ENCODE results near the gene HNRNPD. TPM values are rescaled to one million over a fixed set of nuclear protein-coding genes. Genes with fewer than 3 reads are reported as not detected.
"Not testable (repeated sequence)": the region's sequence is repeated elsewhere in the genome, so short reads cannot be mapped to it uniquely, and the experiment has no call there.

HNRNPD gene
- total RNA-seq, 1 donor from 2014 or later: 353 TPM

DNA sequence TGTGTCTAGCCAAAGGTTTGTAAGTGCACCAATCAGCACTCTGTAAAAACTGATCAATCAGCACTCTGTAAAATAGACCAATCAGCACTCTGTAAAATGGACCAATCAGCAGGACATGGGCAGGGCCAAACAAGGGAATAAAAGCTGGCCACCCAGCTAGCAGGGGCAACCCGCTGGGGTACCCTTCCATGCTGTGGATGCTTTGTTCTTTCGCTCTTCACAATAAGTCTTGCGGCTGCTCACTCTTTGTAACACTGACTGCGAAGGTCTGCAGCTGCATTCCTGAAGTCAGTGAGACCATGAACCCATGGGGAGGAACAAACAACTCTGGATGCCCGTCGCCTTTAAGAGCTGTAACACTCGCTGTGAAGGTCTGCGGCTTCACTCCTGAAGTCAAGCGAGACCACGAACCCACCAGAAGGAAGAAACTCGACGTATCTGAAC lies 42.2 kb upstream of the HNRNPD start:
- DNase-seq (ENCODE audit: low spot score): no peak
- Mint-ChIP-seq H3K27me3 (ENCODE audit: unreplicated experiment) (no peaks in the 10 kb centered on the region), H3K9me3 (ENCODE audit: unreplicated experiment) (no peaks in the 10 kb centered on the region), H3K4me3 (ENCODE audit: unreplicated experiment) (no peak overlapping the region), H3K36me3 (ENCODE audit: low read depth, unreplicated experiment) (no peaks in the 10 kb centered on the region), H3K4me1 (ENCODE audit: unreplicated experiment) (no peaks in the 10 kb centered on the region), H3K27ac (ENCODE audit: unreplicated experiment) (no peak overlapping the region)
- TF ChIP-seq, protein P1, sequence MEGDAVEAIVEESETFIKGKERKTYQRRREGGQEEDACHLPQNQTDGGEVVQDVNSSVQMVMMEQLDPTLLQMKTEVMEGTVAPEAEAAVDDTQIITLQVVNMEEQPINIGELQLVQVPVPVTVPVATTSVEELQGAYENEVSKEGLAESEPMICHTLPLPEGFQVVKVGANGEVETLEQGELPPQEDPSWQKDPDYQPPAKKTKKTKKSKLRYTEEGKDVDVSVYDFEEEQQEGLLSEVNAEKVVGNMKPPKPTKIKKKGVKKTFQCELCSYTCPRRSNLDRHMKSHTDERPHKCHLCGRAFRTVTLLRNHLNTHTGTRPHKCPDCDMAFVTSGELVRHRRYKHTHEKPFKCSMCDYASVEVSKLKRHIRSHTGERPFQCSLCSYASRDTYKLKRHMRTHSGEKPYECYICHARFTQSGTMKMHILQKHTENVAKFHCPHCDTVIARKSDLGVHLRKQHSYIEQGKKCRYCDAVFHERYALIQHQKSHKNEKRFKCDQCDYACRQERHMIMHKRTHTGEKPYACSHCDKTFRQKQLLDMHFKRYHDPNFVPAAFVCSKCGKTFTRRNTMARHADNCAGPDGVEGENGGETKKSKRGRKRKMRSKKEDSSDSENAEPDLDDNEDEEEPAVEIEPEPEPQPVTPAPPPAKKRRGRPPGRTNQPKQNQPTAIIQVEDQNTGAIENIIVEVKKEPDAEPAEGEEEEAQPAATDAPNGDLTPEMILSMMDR (IDR thresholded peaks at IDR 0.05; ENCODE audit: unreplicated experiment): no peak

DNA sequence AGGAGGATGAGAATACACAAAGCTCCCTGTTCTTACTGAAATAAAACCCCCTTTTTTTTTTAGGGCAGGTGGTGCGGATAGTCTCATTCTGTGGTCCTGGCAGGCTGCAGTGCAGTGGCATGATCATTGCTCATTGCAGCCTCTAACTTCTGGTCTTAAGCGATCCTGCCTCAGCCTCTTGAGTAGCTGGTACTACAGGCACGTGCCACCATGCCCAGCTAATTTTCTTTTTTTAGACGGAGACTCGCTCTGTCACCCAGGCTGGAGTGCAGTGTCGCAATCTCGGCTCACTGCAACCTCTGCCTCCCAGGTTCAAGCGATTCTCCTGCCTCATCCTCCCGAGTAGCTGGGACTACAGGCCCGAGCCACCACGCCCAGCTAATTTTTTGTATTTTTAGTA lies 41.3 kb upstream of the HNRNPD start:
- H3K4me1 Mint-ChIP-seq (ENCODE audit: unreplicated experiment); H3K27me3 Mint-ChIP-seq (ENCODE audit: unreplicated experiment); H3K36me3 Mint-ChIP-seq (ENCODE audit: low read depth, unreplicated experiment); H3K4me3 Mint-ChIP-seq (ENCODE audit: unreplicated experiment); DNase-seq (ENCODE audit: low spot score); H3K9me3 Mint-ChIP-seq (ENCODE audit: unreplicated experiment); H3K27ac Mint-ChIP-seq (ENCODE audit: unreplicated experiment): not testable (repeated sequence)

DNA sequence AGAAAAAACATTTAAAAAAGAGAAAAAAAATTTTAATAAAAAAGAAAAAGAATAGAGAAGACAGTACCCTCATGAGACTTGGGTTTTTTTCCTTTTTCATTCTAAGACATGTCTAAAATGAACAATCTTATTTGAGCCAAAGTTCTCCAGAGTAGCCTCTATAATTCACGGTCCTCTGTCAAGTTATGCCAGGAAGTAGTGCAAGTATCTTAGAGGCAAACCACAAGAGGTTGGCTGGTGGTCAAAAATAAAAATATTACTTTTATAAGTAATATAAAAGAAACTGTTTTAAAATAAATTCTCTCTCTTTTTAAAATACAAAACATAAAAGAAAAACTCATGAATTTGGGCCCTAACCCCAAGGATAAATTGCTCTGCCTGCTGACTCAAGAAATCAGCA lies 29.9 kb upstream of the HNRNPD start:
- H3K4me3 Mint-ChIP-seq (ENCODE audit: unreplicated experiment): no peak overlapping the region
- H3K27ac Mint-ChIP-seq (ENCODE audit: unreplicated experiment): no peak overlapping the region
- H3K4me1 Mint-ChIP-seq (ENCODE audit: unreplicated experiment): no peaks in the 10 kb centered on the region
- DNase-seq (ENCODE audit: low spot score): no peak
- no peaks in the 10 kb centered on the region for H3K9me3 Mint-ChIP-seq (ENCODE audit: unreplicated experiment)
- H3K27me3 Mint-ChIP-seq (ENCODE audit: unreplicated experiment): peaks cover 2% of the 10 kb centered on the region
- TF ChIP-seq, protein P1 (IDR thresholded peaks at IDR 0.05; ENCODE audit: unreplicated experiment): no peak
- no peaks in the 10 kb centered on the region for H3K36me3 Mint-ChIP-seq (ENCODE audit: low read depth, unreplicated experiment)

DNA sequence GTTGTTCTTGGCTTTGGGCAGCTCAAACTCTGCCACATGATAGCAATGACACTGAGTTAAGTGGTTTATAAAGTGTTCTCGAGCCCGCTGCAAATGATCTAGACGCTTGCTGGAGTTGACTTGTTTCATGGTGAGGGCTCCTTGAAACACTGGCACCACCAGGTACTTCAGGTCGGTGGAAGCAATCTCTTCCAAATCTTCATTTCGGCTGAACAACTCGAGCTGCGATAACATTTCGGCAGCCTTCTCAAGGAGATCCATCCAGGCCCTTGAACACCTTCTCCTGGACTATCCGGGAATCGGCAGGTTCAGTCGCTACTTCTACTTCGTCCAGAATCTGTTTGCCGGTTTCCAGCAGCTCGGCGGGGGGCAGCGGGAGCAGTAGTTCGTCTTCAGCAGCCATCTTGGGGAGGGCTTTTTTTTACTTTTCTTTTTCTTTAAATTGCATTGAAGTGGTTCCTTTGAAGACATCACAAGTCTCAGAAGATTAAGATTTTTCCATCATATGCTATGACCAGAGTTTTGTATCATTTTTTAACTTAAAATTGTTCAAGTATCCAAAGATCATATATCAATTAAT lies 28.5 kb upstream of the HNRNPD start:
- Mint-ChIP-seq H3K27ac (ENCODE audit: unreplicated experiment) (no peak overlapping the region), H3K4me3 (ENCODE audit: unreplicated experiment) (no peak overlapping the region), H3K36me3 (ENCODE audit: low read depth, unreplicated experiment) (no peaks in the 10 kb centered on the region), H3K27me3 (ENCODE audit: unreplicated experiment) (peaks cover 2% of the 10 kb centered on the region), H3K9me3 (ENCODE audit: unreplicated experiment) (no peaks in the 10 kb centered on the region), H3K4me1 (ENCODE audit: unreplicated experiment) (no peaks in the 10 kb centered on the region)
- DNase-seq (ENCODE audit: low spot score): no peak
- TF ChIP-seq, protein P1 (IDR thresholded peaks at IDR 0.05; ENCODE audit: unreplicated experiment): no peak

DNA sequence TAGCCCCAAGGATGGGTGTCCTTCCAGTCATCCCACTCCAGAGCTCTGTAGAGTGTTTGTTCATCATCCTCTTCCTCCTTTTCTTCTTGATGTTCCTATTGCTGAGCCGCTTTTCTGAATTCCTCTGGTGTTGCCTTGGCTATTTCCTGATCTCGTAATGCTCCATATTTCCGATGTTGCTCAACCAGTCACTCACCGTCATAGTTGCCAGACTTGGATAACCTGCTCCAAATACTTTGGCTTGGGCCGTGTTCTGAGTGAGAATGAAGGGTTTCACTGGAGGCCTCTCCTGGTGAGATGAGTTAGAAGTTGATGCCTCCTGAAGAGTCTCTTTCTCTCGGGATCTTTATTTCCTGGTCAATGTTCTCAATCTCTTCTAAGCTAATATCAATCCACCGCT lies 27.8 kb upstream of the HNRNPD start:
- Mint-ChIP-seq H3K27me3 (ENCODE audit: unreplicated experiment) (peaks cover 2% of the 10 kb centered on the region), H3K27ac (ENCODE audit: unreplicated experiment) (no peak overlapping the region), H3K4me1 (ENCODE audit: unreplicated experiment) (no peaks in the 10 kb centered on the region), H3K4me3 (ENCODE audit: unreplicated experiment) (no peak overlapping the region), H3K9me3 (ENCODE audit: unreplicated experiment) (no peaks in the 10 kb centered on the region), H3K36me3 (ENCODE audit: low read depth, unreplicated experiment) (no peaks in the 10 kb centered on the region)
- DNase-seq (ENCODE audit: low spot score): no peak
- TF ChIP-seq, protein P1 (IDR thresholded peaks at IDR 0.05; ENCODE audit: unreplicated experiment): no peak

Data from endothelial cell (in vitro differentiated cells).